NCI-H128 (cell line): ENCODE data around the gene TRAFD1.

Experiments used
- DNase-seq: peaks from one replicate; lab custom pipeline; 2025; ENCODE audit not compliant: unreplicated experiment; lab: John Stamatoyannopoulos, UW

The TRAFD1 gene

GRCh38 chr12:112115259-112116045 is 9.9 kb upstream of the TRAFD1 start:
- DNase-seq = no peak

GRCh38 chr12:112116232-112117060 is 8.9 kb upstream of the TRAFD1 start:
- DNase-seq = no peak

- DNase-seq = no peak
Observed at GRCh38 chr12:112117685-112118084, 7.7 kb upstream of the TRAFD1 start.

GRCh38 chr12:112121780-112122565 is 3.4 kb upstream of the TRAFD1 start:
- no peak for DNase-seq

- DNase-seq = no peak
Observed at GRCh38 chr12:112122823-112123690, 2.3 kb upstream of the TRAFD1 start.

- DNase-seq = no peak
Observed at GRCh38 chr12:112124918-112125249, 476 bp upstream of the TRAFD1 start.

GRCh38 chr12:112126000-112126438 is 659 bp downstream of the TRAFD1 start:
- no peak for DNase-seq

- DNase-seq = no peak
Observed at GRCh38 chr12:112126911-112127310, 1.6 kb downstream of the TRAFD1 start.

- DNase-seq = no peak
Observed at GRCh38 chr12:112130441-112130998, 5.2 kb downstream of the TRAFD1 start.

- DNase-seq = no peak
Observed at GRCh38 chr12:112131686-112132085, 6.3 kb downstream of the TRAFD1 start.

- no peak for DNase-seq
Observed at GRCh38 chr12:112133418-112133817, 8.1 kb downstream of the TRAFD1 start.

- DNase-seq = no peak
Observed at GRCh38 chr12:112134731-112135130, 9.4 kb downstream of the TRAFD1 start.

GRCh38 chr12:112140728-112141127 is 15.4 kb downstream of the TRAFD1 start:
- no peak for DNase-seq

GRCh38 chr12:112146123-112146522 is 20.8 kb downstream of the TRAFD1 start:
- no peak for DNase-seq

- no peak for DNase-seq
Observed at GRCh38 chr12:112148031-112148513, 22.7 kb downstream of the TRAFD1 start.

- DNase-seq = no peak
Observed at GRCh38 chr12:112149596-112149995, 24.2 kb downstream of the TRAFD1 start.

GRCh38 chr12:112151766-112152541 is 26.6 kb downstream of the TRAFD1 start:
- no peak for DNase-seq

- DNase-seq = no peak
Observed at GRCh38 chr12:112153181-112153892, 28.0 kb downstream of the TRAFD1 start.

- DNase-seq = no peak
Observed at GRCh38 chr12:112153893-112154219, 28.5 kb downstream of the TRAFD1 start.
